Osteocyte (in vitro differentiated cells): ENCODE data around the gene CDH5. TPM values are rescaled to one million over a fixed set of nuclear protein-coding genes. Genes with fewer than 3 reads are reported as not detected.

Source experiments
- DNase-seq: peaks from one replicate; pipeline ENCODE4 v3.0.0; 2021; ENCODE audit warnings: mixed read lengths; ENCODE audit not compliant: unreplicated experiment; ENCODE audit errors: extremely low spot score
- H3K27ac Mint-ChIP-seq: one replicate; pipeline ENCODE4 v1.8.0; 2021; ENCODE audit warnings: mild to moderate bottlenecking, mixed read lengths; ENCODE audit not compliant: unreplicated experiment
- H3K27me3 Mint-ChIP-seq: one replicate; pipeline ENCODE4 v1.8.0; 2021; ENCODE audit warnings: mixed read lengths; ENCODE audit not compliant: unreplicated experiment
- H3K36me3 Mint-ChIP-seq: one replicate; pipeline ENCODE4 v1.8.0; 2021; ENCODE audit warnings: mixed read lengths; ENCODE audit not compliant: unreplicated experiment
- H3K4me1 Mint-ChIP-seq: one replicate; pipeline ENCODE4 v1.8.0; 2021; ENCODE audit warnings: mixed read lengths; ENCODE audit not compliant: unreplicated experiment
- H3K4me3 Mint-ChIP-seq: one replicate; pipeline ENCODE4 v1.8.0; 2021; ENCODE audit warnings: mild to moderate bottlenecking, moderate library complexity, mixed read lengths; ENCODE audit not compliant: unreplicated experiment
- H3K9me3 Mint-ChIP-seq: one replicate; pipeline ENCODE4 v1.8.0; 2021; ENCODE audit warnings: mixed read lengths; ENCODE audit not compliant: unreplicated experiment
- total RNA-seq: library from RNA; stranded (reverse); gene quantifications from 2 replicates; pipeline ENCODE4 v1.2.1, GENCODE V29; 2021
- TF ChIP-seq, protein P1 (sequence below): fragments of 200-600 bp; sonication (generic); IDR thresholded peaks from 2 replicates; pipeline ENCODE4 v1.5.0; 2021; ENCODE audit warnings: antibody characterized with exemption, mild to moderate bottlenecking, moderate library complexity

CDH5 gene
- total RNA-seq, 1 donor from 2014 or later = not detected

DNA sequence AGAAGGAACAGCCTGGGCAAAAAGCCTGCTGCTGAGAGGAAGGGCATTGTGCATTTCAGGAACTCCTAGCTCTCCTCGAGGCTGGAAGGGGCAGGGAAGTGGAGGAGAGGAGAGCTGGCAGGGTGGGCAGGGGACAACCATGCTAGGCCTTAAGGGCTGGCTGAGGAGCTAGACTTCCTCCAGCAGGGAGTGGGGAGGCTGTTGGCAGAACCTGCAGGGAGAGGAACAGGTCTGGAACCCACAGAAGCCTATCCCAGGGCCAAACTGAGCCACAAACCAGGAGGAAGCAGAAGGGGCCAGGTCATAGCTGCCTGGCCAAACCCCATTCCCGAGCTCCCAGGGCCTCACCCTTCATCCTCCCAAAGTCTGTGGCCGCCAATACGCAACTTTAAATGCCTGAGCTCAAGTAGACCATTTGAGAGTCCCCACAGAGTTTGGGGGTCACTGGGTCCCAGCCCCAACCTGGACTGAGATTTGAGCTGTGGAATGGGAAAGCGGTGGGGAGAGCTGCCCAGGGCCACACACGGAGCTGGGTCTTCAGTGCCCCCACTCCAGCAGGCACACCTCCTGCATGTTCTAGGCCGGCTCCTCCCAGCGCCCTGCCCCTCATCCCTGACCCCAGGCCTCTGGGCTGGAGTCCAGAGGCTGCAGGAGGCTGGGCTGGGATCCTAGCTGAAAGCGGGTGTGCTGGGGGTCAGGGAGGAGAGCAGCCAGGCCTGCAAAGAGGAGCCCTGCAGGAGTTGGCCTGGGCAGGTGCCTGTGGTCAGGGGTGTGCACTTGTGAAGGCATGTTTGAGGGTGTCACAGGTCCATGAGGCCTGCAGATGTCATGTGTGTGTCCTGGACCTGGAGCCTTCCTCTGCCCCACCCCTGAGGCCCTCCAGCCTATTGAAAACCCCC is 4.5 kb downstream of the CDH5 start:
- no peaks in the 10 kb centered on the region for H3K36me3 Mint-ChIP-seq
- DNase-seq = no peak
- TF ChIP-seq, protein P1, sequence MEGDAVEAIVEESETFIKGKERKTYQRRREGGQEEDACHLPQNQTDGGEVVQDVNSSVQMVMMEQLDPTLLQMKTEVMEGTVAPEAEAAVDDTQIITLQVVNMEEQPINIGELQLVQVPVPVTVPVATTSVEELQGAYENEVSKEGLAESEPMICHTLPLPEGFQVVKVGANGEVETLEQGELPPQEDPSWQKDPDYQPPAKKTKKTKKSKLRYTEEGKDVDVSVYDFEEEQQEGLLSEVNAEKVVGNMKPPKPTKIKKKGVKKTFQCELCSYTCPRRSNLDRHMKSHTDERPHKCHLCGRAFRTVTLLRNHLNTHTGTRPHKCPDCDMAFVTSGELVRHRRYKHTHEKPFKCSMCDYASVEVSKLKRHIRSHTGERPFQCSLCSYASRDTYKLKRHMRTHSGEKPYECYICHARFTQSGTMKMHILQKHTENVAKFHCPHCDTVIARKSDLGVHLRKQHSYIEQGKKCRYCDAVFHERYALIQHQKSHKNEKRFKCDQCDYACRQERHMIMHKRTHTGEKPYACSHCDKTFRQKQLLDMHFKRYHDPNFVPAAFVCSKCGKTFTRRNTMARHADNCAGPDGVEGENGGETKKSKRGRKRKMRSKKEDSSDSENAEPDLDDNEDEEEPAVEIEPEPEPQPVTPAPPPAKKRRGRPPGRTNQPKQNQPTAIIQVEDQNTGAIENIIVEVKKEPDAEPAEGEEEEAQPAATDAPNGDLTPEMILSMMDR = no peak
- H3K27ac Mint-ChIP-seq = no peak overlapping the region
- no peak overlapping the region for H3K4me3 Mint-ChIP-seq
- H3K4me1 Mint-ChIP-seq = no peaks in the 10 kb centered on the region
- H3K27me3 Mint-ChIP-seq = peaks cover 4% of the 10 kb centered on the region
- H3K9me3 Mint-ChIP-seq = no peaks in the 10 kb centered on the region

DNA sequence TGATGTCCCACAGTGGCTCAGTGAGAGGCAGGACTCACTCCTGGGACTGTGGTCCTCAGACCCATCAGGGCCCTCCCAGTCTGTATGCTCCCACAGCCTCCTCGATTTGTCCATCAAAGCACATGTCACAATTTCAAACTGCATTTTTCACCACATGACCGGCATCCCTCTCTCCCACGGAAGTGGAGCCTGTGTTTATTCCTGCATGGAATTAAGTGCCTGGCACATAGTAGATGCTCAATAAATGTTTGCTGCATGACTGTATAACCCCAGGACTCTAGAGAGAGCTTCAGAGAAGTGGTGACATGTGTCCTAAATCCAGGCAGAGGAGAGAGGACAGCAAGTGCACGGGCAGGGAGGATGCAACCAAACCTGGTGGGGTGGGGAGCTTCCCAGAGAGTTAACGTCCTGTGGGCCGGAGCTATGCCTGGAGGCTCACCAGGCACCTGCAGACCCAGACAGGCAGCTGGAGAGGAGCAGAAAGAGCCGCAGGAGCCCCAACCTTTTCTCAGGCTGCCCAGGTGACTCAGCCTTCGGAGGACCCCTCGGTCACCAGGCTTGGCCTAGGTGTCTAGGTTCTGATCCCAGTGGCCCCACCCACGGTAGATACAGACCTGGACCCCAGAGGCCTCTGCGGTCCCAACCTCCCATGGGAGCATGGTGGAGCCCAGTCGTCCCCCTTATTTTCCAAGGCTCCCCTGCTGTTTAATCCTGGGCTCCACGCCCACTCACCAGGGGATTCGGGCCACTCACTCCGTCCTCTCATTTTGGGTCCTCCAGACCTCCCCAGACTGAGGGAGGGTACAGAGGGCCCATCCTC is 5.8 kb downstream of the CDH5 start:
- H3K9me3 Mint-ChIP-seq = no peaks in the 10 kb centered on the region
- no peak for DNase-seq
- H3K4me1 Mint-ChIP-seq = no peaks in the 10 kb centered on the region
- TF ChIP-seq, protein P1 = no peak
- no peak overlapping the region for H3K4me3 Mint-ChIP-seq
- H3K27ac Mint-ChIP-seq = no peak overlapping the region
- H3K27me3 Mint-ChIP-seq = peaks cover 4% of the 10 kb centered on the region
- no peaks in the 10 kb centered on the region for H3K36me3 Mint-ChIP-seq

DNA sequence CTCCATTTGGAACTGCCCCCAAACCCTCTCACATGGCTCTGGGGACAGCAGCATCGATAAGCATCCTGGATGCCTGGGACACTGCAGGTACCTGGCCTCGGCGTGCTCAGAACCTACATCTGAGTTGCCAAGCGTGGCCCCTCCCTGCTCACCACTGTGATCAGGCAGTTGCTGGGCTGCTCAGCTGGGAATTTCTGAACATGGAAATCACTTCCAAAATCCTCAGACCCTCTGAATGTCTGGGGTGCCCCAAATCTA is 6.3 kb downstream of the CDH5 start:
- Mint-ChIP-seq H3K9me3 (no peaks in the 10 kb centered on the region), H3K36me3 (no peaks in the 10 kb centered on the region), H3K27ac (no peak overlapping the region), H3K4me3 (no peak overlapping the region), H3K27me3 (peaks cover 4% of the 10 kb centered on the region), H3K4me1 (no peaks in the 10 kb centered on the region)
- TF ChIP-seq, protein P1 = no peak
- no peak for DNase-seq

DNA sequence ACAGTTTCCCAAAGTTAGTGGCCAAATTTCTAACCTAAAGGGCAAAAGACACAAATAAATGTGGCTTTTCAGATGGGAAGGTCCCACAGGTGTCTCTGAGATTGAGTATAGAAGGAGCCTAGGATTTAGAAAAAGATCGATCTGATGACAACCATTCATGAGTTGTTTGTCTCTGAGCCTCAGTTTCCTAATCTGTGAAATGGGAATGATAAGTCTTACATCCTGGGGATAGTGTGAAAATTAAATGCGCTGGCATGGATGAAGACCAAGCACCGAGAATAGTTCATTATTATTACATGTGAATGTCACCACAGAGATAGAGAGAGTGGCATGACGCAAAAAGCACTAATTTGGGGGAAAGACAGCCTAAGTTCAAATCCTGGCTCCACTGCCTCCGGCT is 7.2 kb downstream of the CDH5 start:
- no peak overlapping the region for H3K27ac Mint-ChIP-seq
- DNase-seq = no peak
- H3K4me3 Mint-ChIP-seq = no peak overlapping the region
- H3K36me3 Mint-ChIP-seq = no peaks in the 10 kb centered on the region
- no peaks in the 10 kb centered on the region for H3K4me1 Mint-ChIP-seq
- no peaks in the 10 kb centered on the region for H3K9me3 Mint-ChIP-seq
- TF ChIP-seq, protein P1 = no peak
- peaks cover 4% of the 10 kb centered on the region for H3K27me3 Mint-ChIP-seq

DNA sequence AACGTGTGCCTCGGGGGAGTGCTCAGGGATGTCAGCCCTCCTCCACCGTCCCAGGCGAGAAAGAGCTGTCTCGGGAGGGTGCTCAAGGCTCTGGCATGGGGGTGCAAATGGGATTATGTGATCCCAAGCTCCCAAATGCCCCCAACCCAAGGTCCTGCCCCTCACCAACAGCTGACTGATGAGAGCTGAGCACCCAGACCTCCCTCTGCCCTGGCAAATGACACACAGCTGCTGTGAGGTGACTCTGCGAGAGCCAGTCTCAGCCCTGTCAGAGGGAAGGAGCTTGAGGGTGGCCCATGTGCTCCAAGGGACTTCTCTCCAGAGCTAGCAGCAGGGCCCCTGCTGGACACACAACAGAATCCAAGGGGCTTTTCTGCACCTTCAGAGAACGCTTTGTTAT is 7.7 kb downstream of the CDH5 start:
- Mint-ChIP-seq H3K27me3 (peaks cover 4% of the 10 kb centered on the region), H3K36me3 (no peaks in the 10 kb centered on the region), H3K4me1 (no peaks in the 10 kb centered on the region), H3K27ac (no peak overlapping the region), H3K4me3 (no peak overlapping the region), H3K9me3 (no peaks in the 10 kb centered on the region)
- DNase-seq = no peak
- TF ChIP-seq, protein P1 = no peak
